ENCODE data around the gene TRAF3IP1. TPM values are rescaled to one million over a fixed set of nuclear protein-coding genes. Genes with fewer than 3 reads are reported as not detected.

TRAF3IP1 gene
- total RNA-seq, 1 donor from 2014 or later = 21.7 TPM

- ATAC-seq (no peak), DNase-seq (no peak)
- no peak overlapping the region for H3K4me3 ChIP-seq
- H3K4me1 ChIP-seq = peaks cover 11% of the 10 kb centered on the region
- H3K9me3 ChIP-seq = no peaks in the 10 kb centered on the region
- intact Hi-C loops (cut with DNase I) = no loop called here
- H3K27me3 ChIP-seq (ENCODE audit: low read depth) = no peaks in the 10 kb centered on the region
- TF ChIP-seq CTCF (IDR thresholded peaks at IDR 0.05) = no peak
- H3K27ac ChIP-seq = no peak overlapping the region
- no peaks in the 10 kb centered on the region for H3K36me3 ChIP-seq
These were observed 68.5 kb downstream of the TRAF3IP1 start for GRCh38 chr2:238388794-238389193.

GRCh38 chr2:238389988-238390589, 69.8 kb downstream of the TRAF3IP1 start:
- Histone ChIP-seq H3K4me1 (peaks cover 11% of the 10 kb centered on the region), H3K36me3 (no peaks in the 10 kb centered on the region), H3K27ac (peak overlapping the region; percentile 14), H3K9me3 (no peaks in the 10 kb centered on the region), H3K4me3 (no peak overlapping the region), H3K27me3 (ENCODE audit: low read depth) (no peaks in the 10 kb centered on the region)
- intact Hi-C loops (cut with DNase I) = no loop called here
- TF ChIP-seq CTCF (IDR thresholded peaks at IDR 0.05) = no peak
- ATAC-seq (peak; percentile 93 to 94), DNase-seq (peak; percentile 79)

GRCh38 chr2:238391042-238391689, 70.8 kb downstream of the TRAF3IP1 start:
- Histone ChIP-seq H3K36me3 (no peaks in the 10 kb centered on the region), H3K4me3 (no peak overlapping the region), H3K27me3 (ENCODE audit: low read depth) (no peaks in the 10 kb centered on the region), H3K4me1 (peaks cover 11% of the 10 kb centered on the region), H3K9me3 (no peaks in the 10 kb centered on the region), H3K27ac (no peak overlapping the region)
- intact Hi-C loops (cut with DNase I) = no loop called here
- no peak for DNase-seq
- ATAC-seq = no peak
- no peak for TF ChIP-seq CTCF (IDR thresholded peaks at IDR 0.05)

- DNase-seq (no peak), ATAC-seq (no peak)
- Histone ChIP-seq H3K4me1 (no peaks in the 10 kb centered on the region), H3K27ac (no peak overlapping the region), H3K9me3 (no peaks in the 10 kb centered on the region), H3K4me3 (no peak overlapping the region), H3K27me3 (ENCODE audit: low read depth) (no peaks in the 10 kb centered on the region), H3K36me3 (peaks cover 19% of the 10 kb centered on the region)
- intact Hi-C loops (cut with DNase I) = no loop called here
- TF ChIP-seq CTCF (IDR thresholded peaks at IDR 0.05) = no peak
These were observed 76.3 kb downstream of the TRAF3IP1 start for GRCh38 chr2:238396663-238397062.

GRCh38 chr2:238397356-238397755, 77.0 kb downstream of the TRAF3IP1 start:
- Histone ChIP-seq H3K9me3 (no peaks in the 10 kb centered on the region), H3K36me3 (peaks cover 19% of the 10 kb centered on the region), H3K4me3 (no peak overlapping the region), H3K27me3 (ENCODE audit: low read depth) (no peaks in the 10 kb centered on the region), H3K27ac (no peak overlapping the region), H3K4me1 (no peaks in the 10 kb centered on the region)
- ATAC-seq (no peak), DNase-seq (no peak)
- intact Hi-C loops (cut with DNase I) = no loop called here
- no peak for TF ChIP-seq CTCF (IDR thresholded peaks at IDR 0.05)
